GM18520 (cell line): ENCODE data around the gene FXYD7.

Experiments used
- ATAC-seq: cut with Tn5 transposase; IDR thresholded peaks from one replicate; pipeline ENCODE4 v1.9.1; 2021; ENCODE audit not compliant: unreplicated experiment

Gene FXYD7

DNA sequence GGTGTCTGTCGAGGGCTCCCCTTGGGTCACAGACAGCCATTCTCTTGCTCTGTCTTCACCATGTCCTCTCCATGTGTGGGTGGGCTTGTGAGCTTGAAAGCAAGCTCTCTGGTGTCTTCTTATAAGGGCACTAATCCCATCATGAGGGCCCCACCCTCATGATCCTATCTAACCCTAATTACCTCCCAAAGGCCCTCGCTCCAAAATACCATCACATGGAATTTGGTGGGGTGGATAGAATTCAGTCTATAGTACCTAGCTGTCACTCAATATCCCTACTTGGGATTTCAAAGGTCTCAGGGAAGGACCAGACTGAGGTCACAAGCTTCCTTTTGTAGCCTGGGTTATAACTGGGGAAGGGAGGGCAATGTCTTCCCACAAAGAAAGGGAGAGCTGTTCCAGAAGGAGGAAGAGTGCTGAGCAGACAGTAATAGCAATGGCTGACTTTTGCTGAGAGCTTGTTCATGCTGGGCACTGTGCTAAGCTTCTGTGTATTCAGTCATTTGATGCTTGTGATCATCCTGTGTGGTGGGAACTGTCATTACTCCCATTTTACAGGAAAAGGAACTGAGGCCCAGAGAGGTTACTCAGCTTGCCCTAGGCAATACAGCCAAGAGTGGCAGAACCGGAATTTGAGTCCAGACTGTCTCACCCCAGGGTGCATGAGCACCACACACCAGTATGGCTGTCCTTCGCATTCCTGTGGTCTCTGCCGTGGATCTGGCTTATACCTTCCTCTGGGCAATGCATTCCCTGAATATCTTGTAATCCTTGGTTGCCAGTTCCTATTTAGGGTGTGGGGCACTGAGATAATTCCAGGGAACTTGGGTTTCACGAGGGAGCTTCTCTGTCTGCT is 19.6 kb downstream of the FXYD7 start:
- no peak for ATAC-seq

DNA sequence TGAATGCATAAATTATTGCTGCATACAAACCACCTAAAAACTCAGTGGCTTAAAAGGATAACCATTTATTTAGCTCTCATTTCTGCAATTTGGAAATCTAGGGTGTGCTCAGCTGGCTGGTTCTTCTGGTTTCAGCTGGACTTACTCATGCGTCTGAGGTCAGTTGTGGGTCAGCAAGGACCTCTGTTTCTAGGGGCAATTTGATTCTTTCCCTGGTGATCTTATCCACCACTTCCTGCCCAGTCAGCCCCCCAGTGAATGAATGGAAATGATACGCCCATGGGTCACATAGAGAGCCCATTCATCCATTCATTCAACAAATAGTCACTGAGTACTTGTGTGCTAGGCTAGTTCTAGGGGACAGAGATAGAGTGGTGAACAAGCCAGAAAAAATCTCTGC is 21.4 kb downstream of the FXYD7 start:
- ATAC-seq, result no peak

DNA sequence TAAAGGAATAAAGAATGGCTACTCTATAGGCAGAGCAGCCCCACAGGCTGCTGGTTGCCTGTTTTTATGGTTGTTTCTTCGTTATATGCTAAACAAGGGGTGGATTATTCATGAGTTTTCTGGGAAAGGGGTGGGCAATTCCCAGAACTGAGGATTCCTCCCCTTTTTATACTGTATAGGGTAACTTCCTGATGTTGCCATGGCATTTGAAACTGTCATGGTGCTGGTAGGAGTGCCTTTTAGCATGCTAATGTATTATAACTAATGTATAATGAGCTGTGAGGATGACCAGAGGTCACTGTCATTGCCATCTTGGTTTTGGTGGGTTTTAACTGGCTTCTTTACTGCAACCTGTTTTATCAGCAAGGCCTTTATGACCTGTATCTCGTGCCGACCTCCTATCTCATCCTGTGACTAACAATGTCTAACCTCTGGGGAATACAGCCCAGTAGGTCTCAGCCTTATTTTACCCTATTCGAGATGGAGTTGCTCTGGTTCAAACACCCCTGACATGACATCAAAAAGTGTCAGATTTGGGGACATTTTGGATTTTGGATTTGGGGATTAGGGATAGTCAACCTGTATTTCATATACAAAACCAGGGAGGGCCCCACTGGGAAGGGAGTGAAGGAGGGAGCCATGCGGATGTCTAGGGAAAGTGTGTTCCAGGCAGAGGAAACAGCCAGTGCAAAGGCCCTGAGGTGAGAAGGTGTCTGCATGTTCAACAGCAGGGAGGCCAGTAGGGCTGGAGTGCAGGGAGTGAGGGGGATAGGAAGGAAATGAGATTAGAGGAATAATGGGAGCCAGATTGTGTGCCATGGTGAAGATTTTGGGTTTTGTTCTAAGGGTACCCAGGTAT is 22.4 kb downstream of the FXYD7 start:
- no peak for ATAC-seq

DNA sequence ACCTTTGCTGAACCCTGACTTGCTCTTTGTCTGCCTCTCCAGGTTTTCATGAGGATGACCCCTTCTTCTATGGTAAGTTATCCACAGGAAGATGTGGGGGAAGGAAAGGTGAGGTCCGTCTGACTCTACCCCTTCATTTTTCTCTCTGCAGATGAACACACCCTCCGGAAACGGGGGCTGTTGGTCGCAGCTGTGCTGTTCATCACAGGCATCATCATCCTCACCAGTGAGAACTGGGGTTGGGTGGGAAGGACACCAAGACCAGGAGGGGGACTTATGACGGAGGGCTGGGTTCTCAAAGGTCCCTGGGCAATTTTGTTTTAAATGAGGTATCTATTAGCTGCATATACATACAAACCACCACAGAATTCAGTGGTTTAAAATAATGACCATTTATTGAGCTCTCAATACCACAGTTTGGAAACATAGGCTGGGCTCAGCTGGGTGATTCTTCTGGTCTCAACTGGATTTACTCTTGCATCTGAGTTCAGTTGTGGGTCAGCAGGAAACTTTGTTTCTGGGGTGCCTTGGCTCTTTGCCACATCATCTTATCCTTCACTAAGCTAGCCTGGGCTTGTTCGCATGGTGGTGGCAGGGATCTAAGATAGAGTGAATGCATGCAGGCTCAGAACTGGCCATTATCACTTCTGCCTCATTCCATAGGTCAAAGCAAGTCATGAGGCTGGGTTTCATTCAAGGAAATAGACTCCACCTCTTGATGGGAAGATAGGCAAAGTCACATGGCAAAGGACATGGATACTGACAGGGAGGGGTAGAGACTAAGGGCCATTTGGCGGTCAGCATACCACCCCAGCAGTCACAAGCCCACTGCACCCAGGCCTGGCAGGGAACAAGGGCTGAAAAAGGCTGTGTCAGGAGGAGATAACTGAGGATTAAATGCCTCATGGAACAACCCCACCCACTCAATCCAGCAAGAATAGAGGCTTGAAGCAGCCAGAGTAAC is 23.3 kb downstream of the FXYD7 start:
- no peak for ATAC-seq

DNA sequence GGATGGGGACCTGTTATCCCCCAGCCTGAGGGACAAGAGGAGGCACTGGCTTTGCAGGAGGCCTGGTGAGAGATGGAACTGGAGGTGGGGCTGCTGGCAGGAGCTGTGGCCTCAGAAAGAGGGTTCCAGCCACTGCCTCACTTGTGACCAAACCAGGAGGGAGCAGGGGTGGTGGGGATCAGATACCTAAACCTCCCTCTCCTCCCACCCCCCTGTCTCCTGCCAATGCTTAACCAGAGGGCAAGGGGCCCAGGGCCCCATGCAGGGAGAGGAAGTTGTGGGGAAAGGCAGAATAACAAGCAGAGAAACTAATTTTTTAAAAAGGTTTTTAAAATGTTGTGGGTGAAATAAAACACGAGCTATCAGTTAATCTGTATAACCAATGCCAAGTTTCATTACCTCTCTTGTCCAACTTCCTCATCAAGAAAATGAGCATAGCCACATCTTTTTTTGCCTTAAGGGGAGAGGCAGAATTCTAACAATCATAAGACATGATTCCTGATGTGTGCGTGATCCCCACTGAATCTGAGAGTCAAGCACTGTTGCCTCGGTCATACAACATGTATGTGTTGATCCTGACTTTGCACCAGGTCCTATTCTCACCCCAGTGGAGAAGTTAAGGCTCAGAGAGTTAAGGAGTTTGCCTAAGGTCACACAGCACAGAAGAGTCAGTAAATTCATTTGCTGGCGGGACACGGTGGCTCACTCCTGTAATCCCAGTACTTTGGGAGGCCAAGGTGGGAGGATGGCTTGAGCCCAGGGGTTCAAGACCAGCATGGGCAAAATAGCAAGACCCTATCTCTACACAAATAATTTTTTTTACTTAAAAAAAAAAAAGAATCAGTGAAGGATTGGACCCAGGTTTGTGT is 24.4 kb downstream of the FXYD7 start:
- ATAC-seq, result no peak

DNA sequence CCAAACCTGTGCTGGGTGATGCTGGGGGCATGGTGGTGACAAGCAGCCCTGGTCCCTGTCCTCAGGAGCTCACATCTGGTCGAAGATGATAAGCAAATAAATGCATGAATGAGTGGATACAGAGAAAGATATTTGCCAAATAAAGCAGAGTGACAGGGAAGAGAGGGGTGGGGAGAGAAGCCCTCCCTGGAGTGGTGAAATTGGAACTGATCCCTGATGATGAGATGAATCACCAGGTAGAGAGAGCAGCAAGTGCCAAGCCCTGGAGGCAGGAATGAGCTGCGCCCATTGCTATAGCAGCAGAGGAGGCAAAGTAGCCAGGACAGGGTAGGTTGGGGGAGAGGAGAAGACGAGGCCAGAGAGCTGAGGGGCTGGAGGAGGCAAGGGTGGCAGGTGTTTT is 25.1 kb downstream of the FXYD7 start:
- ATAC-seq, result no peak

DNA sequence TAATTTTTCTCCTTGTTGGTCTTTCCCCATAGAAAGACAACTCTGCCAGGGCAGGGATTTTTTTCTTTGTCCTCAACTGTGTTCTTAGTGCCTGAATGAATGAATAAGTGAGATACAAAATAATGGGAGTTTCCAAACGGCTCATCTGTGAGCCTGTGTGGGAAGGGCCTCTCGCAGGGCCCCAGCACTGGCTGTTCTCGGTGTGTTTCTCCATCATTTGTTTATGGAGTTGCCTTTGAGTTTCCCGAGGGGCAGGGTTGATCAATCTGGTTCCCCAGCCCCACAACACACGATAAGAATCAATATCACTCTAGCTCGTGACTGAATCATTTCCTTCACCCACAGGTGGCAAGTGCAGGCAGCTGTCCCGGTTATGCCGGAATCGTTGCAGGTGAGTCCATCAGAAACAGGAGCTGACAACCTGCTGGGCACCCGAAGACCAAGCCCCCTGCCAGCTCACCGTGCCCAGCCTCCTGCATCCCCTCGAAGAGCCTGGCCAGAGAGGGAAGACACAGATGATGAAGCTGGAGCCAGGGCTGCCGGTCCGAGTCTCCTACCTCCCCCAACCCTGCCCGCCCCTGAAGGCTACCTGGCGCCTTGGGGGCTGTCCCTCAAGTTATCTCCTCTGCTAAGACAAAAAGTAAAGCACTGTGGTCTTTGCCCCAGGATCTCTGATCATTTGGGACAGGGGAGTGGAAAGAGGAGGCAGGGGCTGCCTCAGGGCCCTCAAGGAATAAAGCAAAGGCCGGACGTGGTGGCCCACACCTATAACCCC is 26.4 kb downstream of the FXYD7 start:
- ATAC-seq, result no peak

DNA sequence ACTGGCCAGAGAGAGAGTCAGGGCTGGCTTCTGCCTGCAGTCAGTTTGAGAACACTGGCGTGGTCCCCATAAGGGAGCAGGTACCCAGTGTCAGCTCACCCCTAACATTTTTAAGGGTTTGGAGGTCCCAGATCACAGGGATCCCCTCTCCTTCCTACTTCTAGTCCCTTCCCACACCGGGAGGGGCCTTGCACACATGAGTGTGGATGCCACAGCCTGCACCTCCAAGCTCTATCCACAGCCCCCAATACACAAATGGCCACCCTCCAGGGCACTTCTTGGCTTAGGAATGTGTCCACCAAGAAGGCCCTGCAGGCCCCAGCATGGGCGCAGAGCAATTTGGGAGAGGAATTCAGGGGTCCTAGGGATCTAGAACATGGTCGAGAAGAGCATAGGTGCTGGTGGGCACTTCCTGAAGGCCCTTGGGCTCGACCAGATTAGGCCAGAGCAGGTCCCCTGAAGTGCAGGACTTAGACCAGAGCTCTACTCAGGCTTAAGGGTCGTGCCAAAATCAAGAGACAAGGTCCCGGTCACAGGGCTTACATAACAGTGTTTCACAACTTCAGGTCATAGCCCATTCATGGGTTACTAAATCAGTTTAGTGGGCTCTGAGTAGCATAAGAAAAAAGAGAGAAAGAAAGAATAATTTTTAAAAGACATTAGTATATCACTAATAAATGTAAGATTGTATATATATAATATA is 27.5 kb downstream of the FXYD7 start:
- no peak for ATAC-seq

DNA sequence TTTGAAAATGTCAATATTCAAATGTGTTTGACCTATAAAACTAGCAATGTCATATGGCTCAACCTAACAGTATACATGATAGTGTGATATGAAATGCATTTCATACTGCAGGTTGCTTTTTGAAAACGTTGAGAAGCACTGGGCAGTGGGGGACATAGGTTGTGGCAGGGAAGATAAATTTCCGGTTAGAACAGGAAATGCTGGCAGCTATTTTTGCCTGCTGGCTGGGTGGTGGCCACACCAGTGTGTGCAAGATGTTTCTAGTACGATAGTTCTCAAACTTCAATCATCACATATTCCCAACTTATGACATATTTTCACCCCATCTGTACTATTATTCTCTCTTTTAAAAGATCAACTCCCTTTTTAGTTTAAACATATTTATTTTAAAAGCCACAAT is 28.7 kb downstream of the FXYD7 start:
- no peak for ATAC-seq

DNA sequence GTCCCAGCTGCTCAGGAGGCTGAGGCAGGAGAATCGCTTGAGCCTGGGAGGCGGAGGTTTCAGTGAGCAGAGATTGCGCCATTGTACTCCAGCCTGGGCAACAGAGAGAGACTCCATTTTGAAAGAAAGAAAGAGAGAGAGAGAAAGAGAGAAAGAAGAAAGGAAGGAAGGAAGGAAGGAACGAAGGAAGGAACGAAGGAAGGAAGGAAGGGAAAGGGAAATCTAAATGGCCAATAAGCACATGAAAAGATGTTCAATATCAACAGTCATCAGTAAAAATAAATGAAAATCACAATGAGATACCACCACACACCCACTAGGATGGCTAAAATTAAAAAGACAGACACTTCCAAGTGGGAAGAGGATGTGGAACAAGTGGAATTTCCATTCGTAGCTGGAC is 31.2 kb downstream of the FXYD7 start:
- no peak for ATAC-seq

DNA sequence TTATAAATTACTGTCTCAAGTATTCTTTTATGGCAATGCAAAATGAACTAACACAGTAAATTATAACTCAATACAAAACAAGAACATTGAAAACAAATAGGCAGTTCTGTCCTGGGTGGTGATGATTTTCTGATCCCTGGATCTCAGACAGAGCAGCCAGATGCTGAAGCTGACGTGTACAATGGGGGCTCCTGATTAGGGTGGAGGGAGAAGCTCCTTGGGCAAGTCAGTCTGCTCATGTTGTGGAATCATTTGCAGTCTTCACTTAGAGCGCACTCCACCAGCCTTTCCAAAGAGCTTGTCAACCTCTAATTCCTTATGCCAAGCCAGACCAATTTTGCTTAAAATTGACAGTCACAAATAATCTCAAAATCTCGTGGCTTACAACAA is 33.1 kb downstream of the FXYD7 start:
- no peak for ATAC-seq

DNA sequence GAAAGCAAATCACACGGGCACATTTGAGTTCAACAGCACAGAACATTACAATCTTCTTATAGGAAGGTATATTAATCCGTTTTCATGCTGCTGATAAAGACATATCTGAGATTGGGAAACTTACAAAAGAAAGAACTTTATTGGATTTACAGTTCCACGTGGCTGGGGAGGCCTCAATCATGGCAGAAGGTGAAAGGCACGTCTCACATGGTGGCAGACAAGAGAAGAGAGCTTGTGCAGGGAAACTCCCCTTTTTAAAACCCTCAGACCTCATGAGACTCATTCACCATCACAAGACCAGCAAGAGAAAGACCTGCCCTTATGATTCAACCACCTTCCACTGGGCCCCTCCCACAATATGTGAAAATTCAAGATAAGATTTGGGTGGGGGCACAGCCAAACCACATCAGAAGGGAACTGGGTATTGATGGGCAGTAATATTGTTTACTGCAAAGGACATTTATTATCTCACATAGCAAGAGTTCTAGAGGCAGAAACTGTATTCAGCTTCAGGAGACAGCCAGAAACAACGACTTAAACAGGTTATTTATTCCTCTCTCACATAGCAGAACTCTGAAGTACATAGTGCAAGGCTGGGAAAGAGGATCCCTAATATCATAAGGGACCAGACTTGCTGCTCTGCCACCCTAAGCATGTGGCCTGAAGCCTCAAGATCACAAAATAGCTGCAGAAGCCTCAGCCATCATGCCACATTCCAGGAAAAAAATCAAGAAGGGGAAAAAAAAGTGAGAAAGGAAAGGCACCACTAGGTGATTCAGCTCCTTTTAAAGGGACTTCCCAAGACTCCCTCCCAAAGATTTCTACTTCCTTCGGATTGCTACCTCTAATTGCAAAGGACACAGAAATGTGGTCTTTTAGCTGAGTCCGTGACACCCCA is 34.6 kb downstream of the FXYD7 start:
- no peak for ATAC-seq

DNA sequence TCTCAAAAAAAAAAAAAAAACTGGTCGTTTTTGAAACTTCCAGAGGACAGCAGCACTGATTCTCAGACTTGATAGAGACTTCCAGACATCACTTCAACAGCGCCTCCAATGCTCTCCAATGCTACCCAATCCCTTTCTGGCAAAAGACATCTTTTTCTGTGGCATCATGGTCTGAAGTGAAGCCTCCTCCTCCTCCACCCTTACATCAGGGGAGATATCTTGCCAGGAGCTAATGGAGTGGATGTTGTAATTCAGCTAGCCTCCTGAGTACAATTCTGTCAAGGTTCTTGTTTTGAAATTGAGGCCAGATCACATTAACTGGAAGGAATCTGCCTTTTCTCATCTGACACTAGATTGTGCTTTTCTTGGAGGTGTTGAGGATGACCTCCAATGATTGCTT is 35.6 kb downstream of the FXYD7 start:
- no peak for ATAC-seq

DNA sequence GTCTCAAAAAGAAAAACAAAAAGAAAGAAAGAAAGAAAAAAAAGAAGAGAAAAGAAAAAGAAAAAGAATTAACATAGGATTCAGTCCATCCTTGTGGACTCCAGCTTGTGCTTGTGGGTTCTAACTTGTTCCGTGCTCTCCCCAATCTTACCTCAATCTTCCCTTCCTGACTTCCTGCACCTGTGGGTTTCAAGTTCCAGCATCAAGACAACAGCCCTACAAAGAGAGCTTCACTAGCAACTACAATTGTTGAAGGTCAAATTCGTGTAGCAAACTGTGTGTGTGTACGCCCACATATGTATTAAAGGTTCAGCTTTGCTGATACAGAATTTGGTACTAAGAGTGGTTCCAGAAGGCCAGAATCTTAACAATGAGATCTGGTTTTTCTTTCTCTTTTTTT is 36.8 kb downstream of the FXYD7 start:
- no peak for ATAC-seq

DNA sequence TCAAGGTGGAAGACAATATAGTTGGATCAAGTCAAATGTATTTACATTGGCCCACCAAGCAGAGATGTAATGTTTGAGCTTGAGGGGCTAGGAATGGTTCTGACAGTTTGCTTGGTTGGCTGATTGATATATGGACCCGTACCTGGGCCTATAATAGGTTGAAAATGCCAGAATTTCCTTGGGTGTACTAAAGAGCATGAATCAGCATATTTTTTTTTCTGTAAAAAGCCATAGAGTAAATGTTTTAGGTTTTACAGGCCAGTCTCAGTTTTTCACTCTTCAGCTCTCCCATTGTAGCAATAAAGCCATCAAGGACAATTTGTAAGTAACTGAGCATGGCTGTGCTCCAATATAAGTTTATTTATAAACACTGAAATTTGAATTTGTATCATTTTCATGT is 38.3 kb downstream of the FXYD7 start:
- ATAC-seq, result no peak

DNA sequence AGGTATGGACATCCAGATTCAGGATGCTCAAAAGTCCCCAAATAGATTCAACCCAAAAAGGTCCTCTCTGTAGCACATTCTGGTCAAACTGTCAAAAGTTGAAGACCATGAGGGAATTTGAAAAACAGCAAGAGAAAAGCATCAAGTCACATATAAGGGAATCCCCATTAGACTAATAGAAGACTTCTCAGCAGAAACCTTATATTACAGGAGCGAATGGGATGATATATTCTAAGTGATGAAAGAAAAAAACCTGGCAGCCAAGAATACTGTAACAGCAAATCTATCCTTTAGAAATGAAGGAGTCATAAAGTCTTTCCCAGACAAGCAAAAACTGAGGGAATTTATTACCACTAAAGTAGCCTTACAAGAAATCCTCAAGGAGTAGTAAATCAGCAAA is 41.2 kb downstream of the FXYD7 start:
- no peak for ATAC-seq

DNA sequence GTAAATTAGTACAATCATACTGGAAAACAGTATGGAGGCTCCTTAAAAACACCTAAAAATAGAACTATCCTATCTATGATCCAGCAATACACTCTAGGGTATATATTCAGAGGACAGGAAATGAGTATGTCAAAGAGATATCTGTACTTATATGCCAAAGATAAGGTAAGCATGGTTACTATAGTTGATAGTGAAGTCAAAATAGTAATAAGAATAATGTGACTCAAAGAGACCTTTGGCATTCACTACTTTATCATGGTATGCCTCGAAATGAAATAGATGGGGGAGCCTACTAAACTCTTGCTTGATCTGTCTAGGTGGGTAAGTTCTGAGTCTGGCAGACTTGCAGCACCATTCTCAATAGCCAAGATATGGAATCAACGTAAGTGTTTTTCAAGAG is 41.8 kb downstream of the FXYD7 start:
- ATAC-seq, result no peak
